ENCODE results near the gene TEAD1.
"Not testable (repeated sequence)": the region's sequence is repeated elsewhere in the genome, so short reads cannot be mapped to it uniquely, and the experiment has no call there.

The TEAD1 gene

GRCh38 chr11:12871241-12871640 is 197.0 kb downstream of the TEAD1 start:
- no peak for DNase-seq

DNA sequence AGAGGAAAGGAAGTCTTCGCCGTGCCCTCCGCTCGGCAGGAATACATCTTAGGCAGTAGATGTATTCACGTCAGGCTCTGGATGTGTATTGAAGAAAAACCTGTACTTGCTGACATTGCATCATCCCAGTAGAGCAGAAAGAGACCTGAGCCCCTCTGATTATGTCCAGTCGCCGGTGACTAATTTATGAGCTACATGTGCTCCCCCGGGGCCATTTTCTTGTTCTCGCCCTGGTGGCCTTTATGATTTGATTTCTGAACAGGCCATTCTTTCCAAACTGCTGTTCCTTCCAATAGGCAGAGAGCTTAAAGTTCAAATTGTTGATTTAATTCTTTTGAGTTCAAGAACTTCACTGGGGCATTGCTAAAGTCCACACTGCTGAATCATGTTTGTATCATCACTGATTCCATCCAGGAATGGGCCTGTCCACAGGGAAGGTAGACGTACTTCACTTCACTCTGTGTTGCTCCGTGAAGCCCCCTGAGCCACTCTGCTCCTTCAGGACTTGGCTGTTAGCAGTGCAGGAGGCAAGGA is 197.6 kb downstream of the TEAD1 start:
- DNase-seq, result no peak

GRCh38 chr11:12876340-12876739 is 202.1 kb downstream of the TEAD1 start:
- DNase-seq, result no peak

- DNase-seq, result no peak
Measured at GRCh38 chr11:12876988-12877387, 202.8 kb downstream of the TEAD1 start.

GRCh38 chr11:12877508-12877907 is 203.3 kb downstream of the TEAD1 start:
- DNase-seq, result not testable (repeated sequence)

GRCh38 chr11:12880327-12880726 is 206.1 kb downstream of the TEAD1 start:
- no peak for DNase-seq

- no peak for DNase-seq
Measured at GRCh38 chr11:12882670-12883069, 208.4 kb downstream of the TEAD1 start.

GRCh38 chr11:12884751-12885318 is 210.6 kb downstream of the TEAD1 start:
- no peak for DNase-seq

GRCh38 chr11:12885717-12886239 is 211.6 kb downstream of the TEAD1 start:
- no peak for DNase-seq

GRCh38 chr11:12886508-12886907 is 212.3 kb downstream of the TEAD1 start:
- no peak for DNase-seq

- DNase-seq, result peak; percentile 42
Measured at GRCh38 chr11:12888525-12889158, 214.4 kb downstream of the TEAD1 start.

DNA sequence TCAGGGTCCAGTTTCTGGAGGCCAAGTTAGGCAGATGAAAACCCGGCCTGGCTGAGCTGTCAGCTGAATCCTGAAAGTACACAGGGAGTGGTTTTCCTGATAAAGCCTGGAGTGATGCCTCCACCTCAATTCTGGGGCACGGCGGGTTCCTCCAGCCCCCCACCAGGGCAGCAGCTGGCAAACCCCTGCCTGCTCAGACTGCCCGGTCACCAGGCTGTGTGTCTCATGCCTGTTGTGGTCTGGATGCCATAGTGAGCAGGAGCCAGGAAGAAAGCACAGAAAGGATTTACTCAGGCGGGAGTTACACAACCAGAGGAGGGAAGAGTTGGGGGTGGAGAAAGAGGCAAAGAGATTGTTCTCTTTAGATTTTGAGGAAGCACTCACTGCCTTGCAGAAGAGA is 215.0 kb downstream of the TEAD1 start:
- no peak for DNase-seq

- DNase-seq, result no peak
Measured at GRCh38 chr11:12890476-12890875, 216.3 kb downstream of the TEAD1 start.

DNA sequence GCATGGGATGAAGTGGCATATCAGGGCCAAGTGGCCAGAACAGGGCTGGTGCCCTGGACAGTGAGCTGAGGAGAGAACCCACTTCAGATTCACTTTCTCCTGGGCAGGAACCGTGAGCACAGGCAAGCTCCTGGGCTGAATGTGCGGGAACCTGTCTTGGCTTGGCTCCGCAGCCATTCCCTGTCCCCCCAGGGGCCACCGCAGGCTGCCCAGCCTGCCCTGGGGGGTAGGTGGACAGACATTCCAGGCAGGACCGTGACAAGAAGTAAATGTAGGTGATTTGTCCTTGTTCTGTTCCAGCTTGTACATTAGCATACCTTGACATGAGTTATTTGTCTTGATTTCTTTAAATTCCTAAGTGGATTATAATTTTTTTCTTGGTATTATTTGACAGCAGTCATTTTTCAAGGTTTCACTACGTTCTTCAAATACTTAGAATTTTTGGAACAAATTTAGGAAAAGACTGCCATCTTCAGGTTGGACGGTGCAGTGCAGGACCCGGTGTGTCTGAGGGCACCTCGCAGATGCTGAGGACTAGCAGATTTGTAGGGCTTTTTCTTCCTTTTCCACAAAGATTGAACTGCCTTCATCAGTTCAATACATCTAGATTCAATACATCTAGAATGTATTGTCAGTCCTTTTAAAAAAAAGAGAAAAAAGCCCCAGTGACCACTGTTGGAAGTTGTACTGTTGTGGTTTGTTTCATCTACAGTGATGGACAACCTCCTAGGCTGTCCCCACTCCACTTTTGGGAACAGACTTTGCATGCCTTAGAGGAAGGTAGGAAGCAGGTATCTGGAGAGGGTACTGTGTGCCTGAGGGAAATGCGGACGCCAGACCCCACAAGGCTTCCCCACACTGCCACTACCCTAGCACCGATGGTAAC is 219.8 kb downstream of the TEAD1 start:
- peak; percentile 50 for DNase-seq

DNA sequence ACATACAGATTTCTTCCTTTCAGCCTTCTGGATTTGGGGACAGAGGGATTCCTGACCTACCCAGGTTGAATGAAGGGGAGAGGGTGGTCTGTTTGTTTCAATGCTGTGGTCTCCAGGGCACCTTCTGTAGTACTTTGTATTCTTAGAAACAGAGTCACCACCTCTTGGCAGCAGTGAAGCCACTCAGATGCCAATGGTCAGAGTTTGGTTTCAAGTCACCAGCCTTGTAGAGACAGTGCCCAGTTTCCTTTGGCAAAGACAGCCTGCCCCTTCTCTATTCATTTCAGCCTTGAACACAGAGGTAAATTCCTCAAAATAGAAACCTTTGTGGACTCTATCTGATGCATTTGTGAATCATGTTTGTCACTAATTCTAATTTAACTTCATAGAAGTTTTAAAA is 223.2 kb downstream of the TEAD1 start:
- DNase-seq, result no peak

DNA sequence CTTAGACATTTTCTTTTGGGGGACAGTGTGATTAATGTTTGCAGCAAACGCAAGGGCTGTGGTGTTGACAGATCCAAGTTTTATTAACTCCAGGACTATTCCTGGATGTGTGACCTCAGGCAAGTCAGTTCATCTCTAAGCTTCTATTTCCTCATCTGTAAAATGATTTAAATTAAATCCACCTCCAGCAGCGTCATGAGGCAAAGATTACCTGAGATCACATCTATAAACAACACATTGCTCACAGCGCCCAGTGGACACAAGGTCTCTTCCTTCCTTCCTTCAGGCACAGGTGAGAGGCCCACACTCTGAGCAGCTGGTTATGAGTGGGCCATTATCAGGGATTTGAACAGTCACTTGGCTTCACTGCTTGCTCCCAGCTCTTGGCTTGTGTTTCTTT is 223.6 kb downstream of the TEAD1 start:
- no peak for DNase-seq

DNA sequence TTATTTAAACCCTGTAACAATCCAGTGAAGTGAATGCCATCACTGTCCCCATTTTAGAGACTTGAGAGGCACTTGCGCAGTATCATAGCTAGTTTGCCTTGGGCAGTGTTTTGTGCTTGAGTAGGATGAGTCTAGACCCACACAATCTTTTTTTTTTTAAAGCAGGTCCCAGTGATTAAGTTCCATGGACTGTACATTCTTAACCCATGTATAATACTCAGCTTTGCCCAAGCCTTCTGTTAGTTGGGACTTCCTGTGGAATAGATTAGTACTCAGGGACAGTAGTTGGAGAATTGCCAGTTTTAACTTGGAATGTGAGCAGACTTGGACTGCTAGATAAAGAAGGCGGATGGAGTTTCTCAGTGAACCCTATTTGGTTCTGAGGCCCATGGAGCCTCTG is 226.3 kb downstream of the TEAD1 start:
- no peak for DNase-seq

- DNase-seq, result no peak
Measured at GRCh38 chr11:12901272-12901671, 227.1 kb downstream of the TEAD1 start.

DNA sequence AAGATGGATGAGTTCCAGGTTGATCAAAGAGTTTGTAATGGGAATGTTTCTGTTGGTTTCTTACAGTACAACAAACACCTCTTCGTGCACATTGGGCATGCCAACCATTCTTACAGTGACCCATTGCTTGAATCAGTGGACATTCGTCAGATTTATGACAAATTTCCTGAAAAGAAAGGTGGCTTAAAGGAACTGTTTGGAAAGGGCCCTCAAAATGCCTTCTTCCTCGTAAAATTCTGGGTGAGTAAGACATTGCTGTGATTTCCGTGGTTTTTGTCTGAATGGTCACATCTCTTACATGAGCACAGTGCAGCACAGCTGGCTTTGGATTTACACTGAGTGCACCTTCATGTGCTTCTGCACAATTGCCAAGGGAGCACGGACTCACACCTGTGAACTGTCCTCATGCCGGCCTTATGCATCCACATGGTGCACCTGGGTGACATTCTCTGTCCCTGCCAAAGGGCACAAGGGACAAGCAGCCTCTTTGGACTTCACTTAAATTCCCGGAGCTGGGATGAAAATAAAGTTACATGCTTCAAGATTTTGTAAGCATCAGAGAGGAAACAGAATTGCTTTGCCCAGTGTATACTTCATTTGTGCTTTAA is 227.8 kb downstream of the TEAD1 start:
- no peak for DNase-seq

GRCh38 chr11:12902791-12903486 is 228.7 kb downstream of the TEAD1 start:
- no peak for DNase-seq

- DNase-seq, result no peak
Measured at GRCh38 chr11:12905435-12905834, 231.2 kb downstream of the TEAD1 start.

- DNase-seq, result no peak
Measured at GRCh38 chr11:12906501-12906900, 232.3 kb downstream of the TEAD1 start.

Measured in CD4-positive, alpha-beta T cell treated with Interleukin-4 for 4 hours (primary cell).